OCI-LY7 (cell line): ENCODE measurements around the gene MTF2. TPM values are rescaled to one million over a fixed set of nuclear protein-coding genes. Genes with fewer than 3 reads are reported as not detected.
"Not testable (repeated sequence)": the region's sequence is repeated elsewhere in the genome, so short reads cannot be mapped to it uniquely, and the experiment has no call there.

ENCODE experiments used
- BruUV-seq: library from RNA; stranded (reverse); fragments of 400-500 nt; replicated peaks from 2 replicates; lab custom pipeline; 2021; lab: Mats Ljungman, UMichigan
- CTCF ChIA-PET: fragments of 300-600 bp; sonication (Branson Sonifier 250); formaldehyde crosslinking; loops from one replicate; lab custom pipeline; 2022; ENCODE audit warnings: antibody characterized with exemption; ENCODE audit not compliant: unreplicated experiment; lab: Charles Lee
- POLR2A ChIA-PET: fragments of 300-600 bp; sonication (Branson Sonifier 250); formaldehyde crosslinking; loops from one replicate; lab custom pipeline; 2022; ENCODE audit warnings: antibody characterized with exemption; lab: Charles Lee
- DNase-seq: peaks from one replicate; pipeline ENCODE4 v3.0.0-alpha.2; 2015; ENCODE audit warnings: low spot score
- H2AFZ ChIP-seq: fragments of 200-600 bp; sonication (generic), shearing (Covaris generic); 2 replicates; pipeline ENCODE4 v1.6.1; 2014; ENCODE audit warnings: mild to moderate bottlenecking, antibody characterized with exemption, low read length, moderate library complexity
- H3K27ac ChIP-seq: fragments of 200-600 bp; sonication (generic); 2 replicates; pipeline ENCODE4 v1.5.1; 2014; ENCODE audit warnings: mixed run types, low read depth, mild to moderate bottlenecking, moderate library complexity, low read length, inconsistent platforms; ENCODE audit not compliant: poor library complexity, severe bottlenecking
- H3K36me3 ChIP-seq: fragments of 200-600 bp; sonication (generic); 2 replicates; pipeline ENCODE4 v1.6.1; 2014; ENCODE audit warnings: mild to moderate bottlenecking, antibody characterized with exemption, low read length, moderate library complexity, mixed read lengths; ENCODE audit not compliant: insufficient read depth
- H3K4me1 ChIP-seq: fragments of 200-600 bp; sonication (generic); 2 replicates; pipeline ENCODE4 v1.5.1; 2014; ENCODE audit warnings: mild to moderate bottlenecking, low read length; ENCODE audit not compliant: insufficient read depth, poor library complexity, severe bottlenecking
- H3K4me2 ChIP-seq: fragments of 200-600 bp; sonication (generic); 2 replicates; pipeline ENCODE4 v1.6.1; 2014; ENCODE audit warnings: mild to moderate bottlenecking, low read length
- H3K4me3 ChIP-seq: fragments of 200-600 bp; sonication (generic); 2 replicates; pipeline ENCODE4 v1.5.1; 2014; ENCODE audit warnings: mild to moderate bottlenecking, low read depth, low read length; ENCODE audit not compliant: poor library complexity, severe bottlenecking
- H3K79me2 ChIP-seq: fragments of 200-600 bp; sonication (generic); 2 replicates; pipeline ENCODE4 v1.6.1; 2016; ENCODE audit warnings: low read depth, mild to moderate bottlenecking, low read length, moderate library complexity, mixed read lengths; ENCODE audit not compliant: insufficient read depth
- H3K9me2 ChIP-seq: fragments of 200-600 bp; sonication (generic); 2 replicates; pipeline ENCODE4 v1.6.1; 2016; ENCODE audit warnings: mild to moderate bottlenecking, low read length, mixed read lengths; ENCODE audit not compliant: insufficient read depth
- H3K9me3 ChIP-seq: fragments of 200-600 bp; sonication (generic); 2 replicates; pipeline ENCODE4 v1.6.1; 2014; ENCODE audit warnings: mild to moderate bottlenecking, mixed run types, low read length, mixed read lengths
- H4K20me1 ChIP-seq: fragments of 200-600 bp; sonication (generic); 2 replicates; pipeline ENCODE4 v1.6.1; 2014; ENCODE audit warnings: mild to moderate bottlenecking, antibody characterized with exemption, low read length, moderate library complexity, mixed read lengths; ENCODE audit not compliant: insufficient read depth
- EZH2phosphoT487 ChIP-seq: fragments of 200-600 bp; sonication (generic); IDR thresholded peaks from 2 replicates; pipeline ENCODE4 v1.6.1; 2018; ENCODE audit warnings: low read depth, borderline replicate concordance, mild to moderate bottlenecking, mixed run types, antibody characterized with exemption, low read length, moderate library complexity, mixed read lengths
- intact Hi-C: fragments of 100-400 bp; cut with micrococcal nuclease; formaldehyde crosslinking; loops from one replicate; pipeline ENCODE4 v1.10.0; 2022; ENCODE audit not compliant: unreplicated experiment
- total RNA-seq, 2 experiments: library from RNA; depleted of rRNA in 1 of 2; stranded (reverse); fragments of >200 nt in 1 of 2; shearing (Covaris generic) in 1 of 2; gene quantifications; 2 replicates each; pipeline ENCODE4 v1.2.3, GENCODE V29; 2014 to 2022
- TF ChIP-seq, protein P1 (sequence below): fragments of 200-600 bp; sonication (generic); conservative IDR thresholded peaks from 2 replicates; pipeline ENCODE4 v1.5.1; 2014; ENCODE audit warnings: mild to moderate bottlenecking, antibody characterized with exemption, low read length, moderate library complexity, mixed read lengths

MTF2 gene
- total RNA-seq, 2 experiments from 2014 or later: 48.1 to 112 TPM

DNA sequence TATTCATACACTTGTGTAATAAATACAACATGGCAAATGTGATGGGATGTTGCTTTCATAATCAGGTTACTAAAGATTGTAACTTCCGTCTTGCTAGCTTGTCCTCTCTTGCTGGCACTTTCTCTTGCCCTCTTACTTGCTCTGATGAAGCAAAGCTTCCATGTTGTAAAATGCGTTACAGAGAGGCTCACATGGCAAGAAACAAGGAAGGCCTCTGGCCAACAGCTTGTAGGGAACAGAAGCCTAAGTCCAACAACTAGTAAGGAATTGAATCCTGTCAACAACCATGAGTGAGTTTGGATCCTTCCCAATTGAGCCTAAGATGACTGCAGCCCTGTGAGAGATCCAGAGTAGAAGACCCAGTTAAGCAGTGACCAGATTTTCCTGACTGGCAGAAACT lies 85.7 kb downstream of the MTF2 start:
- ChIA-PET POLR2A (interaction anchor here (0.7 to 2.1 kb wide), 5 partner anchors 9 to 143 kb away, joined by 3 to 6 read pairs (median 3); no protein-coding TSS in a partner anchor), CTCF (no interaction called here)
- Histone ChIP-seq H3K4me1 (no peaks in the 10 kb centered on the region), H2AFZ (no peak overlapping the region), H3K4me2 (no peak overlapping the region), H3K27ac (no peak overlapping the region), H3K9me3 (peaks cover 31% of the 10 kb centered on the region; the same call in 1 of the 2 replicates), H3K36me3 (peaks cover 68% of the 10 kb centered on the region), H4K20me1 (peaks cover 4% of the 10 kb centered on the region; the same call in 1 of the 2 replicates), H3K9me2 (no peaks in the 10 kb centered on the region), H3K79me2 (peaks cover 92% of the 10 kb centered on the region), H3K4me3 (no peak overlapping the region)
- BruUV-seq: no TSS peak
- no peak for TF ChIP-seq EZH2phosphoT487
- TF ChIP-seq, protein P1, sequence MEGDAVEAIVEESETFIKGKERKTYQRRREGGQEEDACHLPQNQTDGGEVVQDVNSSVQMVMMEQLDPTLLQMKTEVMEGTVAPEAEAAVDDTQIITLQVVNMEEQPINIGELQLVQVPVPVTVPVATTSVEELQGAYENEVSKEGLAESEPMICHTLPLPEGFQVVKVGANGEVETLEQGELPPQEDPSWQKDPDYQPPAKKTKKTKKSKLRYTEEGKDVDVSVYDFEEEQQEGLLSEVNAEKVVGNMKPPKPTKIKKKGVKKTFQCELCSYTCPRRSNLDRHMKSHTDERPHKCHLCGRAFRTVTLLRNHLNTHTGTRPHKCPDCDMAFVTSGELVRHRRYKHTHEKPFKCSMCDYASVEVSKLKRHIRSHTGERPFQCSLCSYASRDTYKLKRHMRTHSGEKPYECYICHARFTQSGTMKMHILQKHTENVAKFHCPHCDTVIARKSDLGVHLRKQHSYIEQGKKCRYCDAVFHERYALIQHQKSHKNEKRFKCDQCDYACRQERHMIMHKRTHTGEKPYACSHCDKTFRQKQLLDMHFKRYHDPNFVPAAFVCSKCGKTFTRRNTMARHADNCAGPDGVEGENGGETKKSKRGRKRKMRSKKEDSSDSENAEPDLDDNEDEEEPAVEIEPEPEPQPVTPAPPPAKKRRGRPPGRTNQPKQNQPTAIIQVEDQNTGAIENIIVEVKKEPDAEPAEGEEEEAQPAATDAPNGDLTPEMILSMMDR: no peak
- intact Hi-C loops: no loop called here
- no peak for DNase-seq

DNA sequence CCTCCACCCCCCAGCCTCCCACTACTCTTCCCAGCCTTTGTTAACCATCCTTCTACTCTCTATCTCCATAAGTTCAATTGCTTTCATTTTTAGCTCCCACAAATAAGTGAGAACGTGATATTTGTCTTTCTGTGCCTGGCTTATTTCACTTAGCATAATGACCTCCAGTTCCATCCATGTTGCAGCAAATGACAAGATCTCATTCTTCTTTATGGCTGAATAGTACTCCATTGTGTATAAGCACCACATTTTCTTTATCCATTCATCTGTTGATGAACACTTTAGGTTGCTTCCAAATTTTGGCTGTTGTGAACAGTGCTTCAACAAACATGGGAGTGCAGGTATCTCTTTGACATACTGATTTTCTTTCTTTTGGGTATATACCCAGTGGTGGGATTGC lies 86.8 kb downstream of the MTF2 start:
- H3K27ac ChIP-seq, intact Hi-C loops, CTCF ChIA-PET, H3K4me3 ChIP-seq, H3K4me2 ChIP-seq, H4K20me1 ChIP-seq, H2AFZ ChIP-seq, H3K4me1 ChIP-seq, DNase-seq, BruUV-seq, H3K9me2 ChIP-seq: not testable (repeated sequence)
- Histone ChIP-seq H3K79me2 (peaks cover 99% of the 10 kb centered on the region), H3K9me3 (peaks cover 31% of the 10 kb centered on the region; the same call in 1 of the 2 replicates), H3K36me3 (peaks cover 73% of the 10 kb centered on the region)
- POLR2A ChIA-PET: interaction anchor here (2.1 kb wide), 1 partner anchor 8 kb away, joined by 6 read pairs; no protein-coding TSS in a partner anchor

DNA sequence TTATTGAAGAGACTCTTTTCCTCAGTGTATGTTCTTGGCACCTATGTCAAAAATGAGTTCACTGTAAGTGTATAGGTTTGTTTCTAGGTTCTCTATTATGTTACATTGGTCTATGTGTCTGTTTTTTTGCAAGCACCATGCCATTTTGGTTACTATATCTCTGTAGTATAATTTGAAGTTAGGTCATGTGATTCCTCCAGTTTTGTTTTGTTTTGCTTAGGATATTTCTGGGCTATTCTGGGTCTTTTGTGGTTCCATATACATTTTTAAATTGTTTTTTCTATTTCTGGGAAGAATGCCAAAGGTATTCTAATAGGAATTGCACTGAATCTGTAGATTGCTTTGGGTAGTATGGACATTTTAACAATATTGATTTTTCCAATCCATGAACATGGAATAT lies 87.9 kb downstream of the MTF2 start:
- Histone ChIP-seq H3K27ac (no peak overlapping the region), H3K9me2 (no peaks in the 10 kb centered on the region), H3K9me3 (peaks cover 36% of the 10 kb centered on the region; the same call in 1 of the 2 replicates), H3K4me1 (no peaks in the 10 kb centered on the region), H3K79me2 (peaks cover 99% of the 10 kb centered on the region), H3K4me2 (no peak overlapping the region), H2AFZ (no peak overlapping the region), H4K20me1 (peaks cover 4% of the 10 kb centered on the region; the same call in 1 of the 2 replicates), H3K4me3 (no peak overlapping the region), H3K36me3 (peaks cover 73% of the 10 kb centered on the region)
- POLR2A ChIA-PET: interaction anchor here (0.7 to 1.1 kb wide), 2 partner anchors 11 to 64 kb away, joined by 3 to 4 read pairs; no protein-coding TSS in a partner anchor
- intact Hi-C loops: no loop called here
- no peak for DNase-seq
- TF ChIP-seq, protein P1: no peak
- TF ChIP-seq EZH2phosphoT487: no peak
- no TSS peak for BruUV-seq
- CTCF ChIA-PET: no interaction called here

DNA sequence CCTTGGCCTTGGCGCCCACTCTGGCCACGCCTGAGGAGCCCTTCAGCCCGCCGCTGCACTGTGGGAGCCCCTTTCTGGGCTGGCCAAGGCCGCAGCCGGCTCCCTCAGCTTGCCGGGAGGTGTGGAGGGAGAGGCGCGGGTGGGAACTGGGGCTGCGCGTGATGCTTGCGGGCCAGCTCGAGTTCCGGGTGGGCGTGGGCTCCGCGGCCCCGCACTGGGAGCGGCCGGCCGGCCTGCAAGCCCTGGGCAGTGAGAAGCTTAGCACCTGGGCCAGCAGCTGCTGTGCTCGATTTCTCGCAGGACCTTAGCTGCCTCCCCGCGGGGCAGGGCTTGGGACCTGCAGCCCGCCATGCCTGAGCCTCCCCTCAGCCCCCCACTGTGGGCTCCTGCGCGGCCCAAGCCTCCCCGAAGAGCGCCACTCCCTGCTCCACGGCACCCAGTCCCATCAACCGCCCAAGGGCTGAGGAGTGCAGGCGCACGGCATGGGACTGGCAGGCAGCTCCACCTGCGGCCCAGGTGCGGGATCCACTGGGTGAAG lies 91.1 kb downstream of the MTF2 start:
- intact Hi-C loops: loop anchor here (10.0 kb wide), 1 partner anchor 85 kb away; no protein-coding TSS in a partner anchor
- POLR2A ChIA-PET: interaction anchor here (0.6 to 1.0 kb wide), 3 partner anchors 90 to 175 kb away, joined by 3 to 5 read pairs (median 3); partner anchors contain the start of gene MTF2

More for the DNA sequence above, 91.1 kb downstream of the MTF2 start:
- DNase-seq, H2AFZ ChIP-seq, H3K9me2 ChIP-seq, H3K4me1 ChIP-seq, BruUV-seq, H3K4me3 ChIP-seq, H3K27ac ChIP-seq, H4K20me1 ChIP-seq, H3K4me2 ChIP-seq: not testable (repeated sequence)
- Histone ChIP-seq H3K36me3 (peaks cover 92% of the 10 kb centered on the region), H3K9me3 (peaks cover 36% of the 10 kb centered on the region; the same call in 1 of the 2 replicates), H3K79me2 (peaks cover 100% of the 10 kb centered on the region)
- CTCF ChIA-PET: interaction anchor here (0.6 kb wide), 1 partner anchor 12 kb away, joined by 3 read pairs; no protein-coding TSS in a partner anchor
